ENCODE measurements around the gene ITGA6.
"Not testable (repeated sequence)": the region's sequence is repeated elsewhere in the genome, so short reads cannot be mapped to it uniquely, and the experiment has no call there.

ITGA6 gene

GRCh38 chr2:172516299-172516698, 88.9 kb downstream of the ITGA6 start:
- DNase-seq (ENCODE audit: low read depth in 2 of 2), result no peak

GRCh38 chr2:172518995-172519394, 91.6 kb downstream of the ITGA6 start:
- no peak for DNase-seq (ENCODE audit: low read depth in 2 of 2)

GRCh38 chr2:172525601-172526000, 98.2 kb downstream of the ITGA6 start:
- DNase-seq (ENCODE audit: low read depth in 2 of 2), result no peak

- no peak for DNase-seq (ENCODE audit: low read depth in 2 of 2)
Observed at GRCh38 chr2:172531309-172531708, 103.9 kb downstream of the ITGA6 start.

GRCh38 chr2:172532461-172532860, 105.1 kb downstream of the ITGA6 start:
- DNase-seq (ENCODE audit: low read depth in 2 of 2), result not testable (repeated sequence)

- DNase-seq (ENCODE audit: low read depth in 2 of 2), result no peak
Observed at GRCh38 chr2:172533687-172534086, 106.3 kb downstream of the ITGA6 start.

- no peak for DNase-seq (ENCODE audit: low read depth in 2 of 2)
Observed at GRCh38 chr2:172535119-172535518, 107.7 kb downstream of the ITGA6 start.

- DNase-seq (ENCODE audit: low read depth in 2 of 2), result not testable (repeated sequence)
Observed at GRCh38 chr2:172537851-172538250, 110.5 kb downstream of the ITGA6 start.

GRCh38 chr2:172539767-172540166, 112.4 kb downstream of the ITGA6 start:
- DNase-seq (ENCODE audit: low read depth in 2 of 2), result no peak

GRCh38 chr2:172540421-172540820, 113.0 kb downstream of the ITGA6 start:
- DNase-seq (ENCODE audit: low read depth in 2 of 2), result no peak

- DNase-seq (ENCODE audit: low read depth in 2 of 2), result no peak
Observed at GRCh38 chr2:172545408-172546075, 118.2 kb downstream of the ITGA6 start.

- DNase-seq (ENCODE audit: low read depth in 2 of 2), result no peak
Observed at GRCh38 chr2:172549131-172549530, 121.7 kb downstream of the ITGA6 start.

GRCh38 chr2:172549802-172550201, 122.4 kb downstream of the ITGA6 start:
- DNase-seq (ENCODE audit: low read depth in 2 of 2), result not testable (repeated sequence)

GRCh38 chr2:172550419-172550818, 123.0 kb downstream of the ITGA6 start:
- DNase-seq (ENCODE audit: low read depth in 2 of 2), result no peak

GRCh38 chr2:172551271-172551670, 123.9 kb downstream of the ITGA6 start:
- DNase-seq (ENCODE audit: low read depth in 2 of 2), result no peak

GRCh38 chr2:172552547-172553291, 125.3 kb downstream of the ITGA6 start:
- no peak for DNase-seq (ENCODE audit: low read depth in 2 of 2)

GRCh38 chr2:172554352-172555271, 127.2 kb downstream of the ITGA6 start:
- DNase-seq (ENCODE audit: low read depth in 2 of 2), result no peak

GRCh38 chr2:172555272-172555521, 127.8 kb downstream of the ITGA6 start:
- no peak for DNase-seq (ENCODE audit: low read depth in 2 of 2)

Data from activated CD8-positive, alpha-beta memory T cell treated with anti-CD3 and anti-CD28 coated beads for 4 hours (primary cell).